GM23248 (cell line): ENCODE data around the gene KRT2.

Source experiments
- EZH2 ChIP-seq: fragments of 200-600 bp; sonication (generic); IDR thresholded peaks from 2 replicates; pipeline ENCODE4 v1.6.1; 2018; ENCODE audit warnings: antibody characterized with exemption, mild to moderate bottlenecking; ENCODE audit not compliant: insufficient read depth, poor library complexity, severe bottlenecking
- EZH2phosphoT487 ChIP-seq: fragments of 200-600 bp; sonication (generic); IDR thresholded peaks from 2 replicates; pipeline ENCODE4 v1.6.1; 2018; ENCODE audit warnings: antibody characterized with exemption, moderate library complexity, mild to moderate bottlenecking, low read depth; ENCODE audit not compliant: insufficient read depth

- TF ChIP-seq EZH2 (no peak), EZH2phosphoT487 (no peak)
Measured at GRCh38 chr12:52643233-52644077, 8.6 kb downstream of the KRT2 start.
